HAP-1 (cell line): ENCODE results near the gene EEIG1.

ENCODE experiments used
- DNase-seq, 2 experiments: peaks; one replicate each; pipeline ENCODE4 v3.0.0-alpha.2; 2016 to 2020; ENCODE audit warnings: low spot score in 2 of 2
- H3K27me3 ChIP-seq: fragments of 250-450 bp; sonication (Bioruptor Pico); 2 replicates; pipeline ENCODE4 v1.5.1; 2020; ENCODE audit warnings: low read depth, mild to moderate bottlenecking, moderate library complexity
- H3K36me3 ChIP-seq: fragments of 250-450 bp; sonication (Bioruptor Pico); replicated peaks from 2 replicates; pipeline ENCODE4 v1.5.1; 2020; ENCODE audit warnings: mild to moderate bottlenecking
- H3K4me1 ChIP-seq: fragments of 250-450 bp; sonication (Bioruptor Pico); 2 replicates; pipeline ENCODE4 v1.5.1; 2020; ENCODE audit warnings: mild to moderate bottlenecking
- H3K4me3 ChIP-seq: fragments of 250-450 bp; sonication (Bioruptor Pico); 2 replicates; pipeline ENCODE4 v1.5.1; 2020; ENCODE audit warnings: mild to moderate bottlenecking, moderate library complexity
- H3K9me3 ChIP-seq: fragments of 250-450 bp; sonication (Bioruptor Pico); 2 replicates; pipeline ENCODE4 v1.5.1; 2020; ENCODE audit warnings: mild to moderate bottlenecking, moderate library complexity
- in situ Hi-C: fragments of 300-500 bp; cut with MboI; formaldehyde crosslinking; loops from 3 replicates; pipeline ENCODE4 v1.14.3; 2020; ENCODE audit warnings: low sequenced_read_pairs, inconsistent platforms, mixed read lengths

The EEIG1 gene

DNA sequence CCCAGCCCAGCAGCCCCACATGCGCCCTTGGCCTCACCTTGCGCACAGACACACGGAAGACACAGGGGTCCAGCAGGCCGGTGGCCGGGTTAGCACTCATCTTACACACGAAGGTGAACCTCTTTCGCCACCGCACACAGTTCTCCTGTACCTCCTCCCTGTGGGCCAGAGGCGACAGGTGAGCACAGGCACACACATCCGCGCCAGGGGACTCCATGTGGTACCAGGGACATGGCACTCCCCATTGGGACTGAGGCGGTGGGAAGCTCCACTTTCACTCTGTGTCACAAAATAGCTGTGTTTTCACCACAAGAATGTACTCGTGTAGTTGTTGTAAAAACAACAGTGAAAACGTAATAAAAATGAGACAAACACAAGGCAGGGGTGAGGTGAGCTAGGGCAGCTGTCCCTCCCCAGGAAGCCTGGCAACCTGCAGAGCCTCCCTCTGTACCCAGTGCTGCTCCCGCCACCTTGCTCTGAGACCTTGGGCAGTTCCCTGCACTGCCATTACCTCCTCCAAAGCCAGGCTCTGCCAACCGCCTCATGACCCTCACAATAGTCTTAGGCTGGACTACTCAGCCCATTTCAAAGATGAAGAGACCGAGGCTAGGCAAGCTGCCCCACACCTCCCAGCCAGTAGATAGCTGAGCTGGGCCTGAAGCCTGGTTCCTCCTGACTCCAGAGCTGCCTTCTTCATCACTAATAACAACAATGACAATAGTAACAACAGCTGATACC lies 26.9 kb downstream of the EEIG1 start:
- Histone ChIP-seq H3K27me3 (no peaks in the 10 kb centered on the region), H3K36me3 (no peaks in the 10 kb centered on the region), H3K4me1 (peaks cover 6% of the 10 kb centered on the region; the same call in 1 of the 2 replicates), H3K9me3 (no peaks in the 10 kb centered on the region), H3K4me3 (no peak overlapping the region)
- in situ Hi-C loops: no loop called here
- no peak for DNase-seq

DNA sequence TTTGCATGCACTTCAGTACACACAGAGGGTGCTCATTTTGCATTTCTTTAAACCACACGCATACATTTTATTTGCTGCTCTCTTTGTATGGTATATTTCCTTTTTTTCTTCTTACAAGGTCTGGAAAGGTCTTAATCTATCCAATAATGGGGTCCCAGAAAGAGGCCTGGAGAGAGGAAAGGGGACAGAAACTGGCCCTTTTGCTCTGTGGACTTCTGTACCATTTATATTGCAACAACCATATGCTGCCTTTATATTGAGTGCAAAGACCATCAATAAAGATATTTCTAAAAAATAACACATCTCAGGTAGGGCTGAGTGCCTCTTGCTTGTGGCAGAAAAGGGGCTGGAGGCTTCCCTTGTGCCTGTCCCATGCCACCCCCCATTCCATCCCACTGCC lies 27.6 kb downstream of the EEIG1 start:
- DNase-seq: no peak
- in situ Hi-C loops: no loop called here
- no peaks in the 10 kb centered on the region for H3K9me3 ChIP-seq
- H3K4me1 ChIP-seq: peaks cover 6% of the 10 kb centered on the region; the same call in 1 of the 2 replicates
- H3K36me3 ChIP-seq: no peaks in the 10 kb centered on the region
- no peak overlapping the region for H3K4me3 ChIP-seq
- no peaks in the 10 kb centered on the region for H3K27me3 ChIP-seq

DNA sequence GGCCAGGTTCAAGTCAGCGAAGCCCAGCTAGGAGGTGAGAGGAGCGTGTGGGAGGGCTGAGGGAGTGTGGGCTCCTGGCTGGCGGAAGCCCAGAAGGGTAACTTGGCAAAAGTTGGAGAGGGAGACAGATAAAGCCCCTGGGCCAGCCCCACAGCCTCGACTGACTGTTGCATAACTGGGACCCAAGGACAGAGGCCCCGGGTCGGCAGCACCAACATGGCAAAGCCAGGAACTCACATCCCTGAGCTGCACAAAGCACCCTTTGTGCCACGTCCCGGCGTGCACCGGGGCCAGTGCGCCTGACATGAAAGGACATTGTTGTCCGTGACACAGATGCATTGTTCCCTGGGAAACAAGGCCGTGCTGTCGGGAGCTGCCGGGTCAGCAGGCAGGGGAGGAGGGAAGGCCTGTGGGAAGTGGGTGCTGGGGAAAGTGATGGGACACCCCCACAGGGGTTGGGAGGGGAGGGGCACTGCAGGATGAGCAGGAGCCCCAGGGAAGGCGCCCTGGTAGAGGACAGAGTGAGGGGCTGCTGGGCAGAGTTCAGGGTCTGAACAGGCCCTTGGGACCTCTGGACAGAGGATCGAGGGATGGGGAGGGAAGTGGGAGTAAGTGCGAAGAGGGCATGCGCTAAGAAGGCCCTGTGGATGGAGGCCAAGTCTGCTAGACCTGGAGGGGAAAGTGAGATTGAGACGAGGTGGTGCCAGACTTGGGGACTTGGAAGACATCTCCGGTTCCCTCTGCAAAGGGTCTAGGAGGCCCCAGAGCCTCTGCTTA lies 30.1 kb downstream of the EEIG1 start:
- peak; percentile 24 to 70 for DNase-seq
- H3K4me1 ChIP-seq: peaks cover 6% of the 10 kb centered on the region; the same call in 1 of the 2 replicates
- in situ Hi-C loops: no loop called here
- no peaks in the 10 kb centered on the region for H3K27me3 ChIP-seq
- no peaks in the 10 kb centered on the region for H3K36me3 ChIP-seq
- H3K4me3 ChIP-seq: no peak overlapping the region
- no peaks in the 10 kb centered on the region for H3K9me3 ChIP-seq

DNA sequence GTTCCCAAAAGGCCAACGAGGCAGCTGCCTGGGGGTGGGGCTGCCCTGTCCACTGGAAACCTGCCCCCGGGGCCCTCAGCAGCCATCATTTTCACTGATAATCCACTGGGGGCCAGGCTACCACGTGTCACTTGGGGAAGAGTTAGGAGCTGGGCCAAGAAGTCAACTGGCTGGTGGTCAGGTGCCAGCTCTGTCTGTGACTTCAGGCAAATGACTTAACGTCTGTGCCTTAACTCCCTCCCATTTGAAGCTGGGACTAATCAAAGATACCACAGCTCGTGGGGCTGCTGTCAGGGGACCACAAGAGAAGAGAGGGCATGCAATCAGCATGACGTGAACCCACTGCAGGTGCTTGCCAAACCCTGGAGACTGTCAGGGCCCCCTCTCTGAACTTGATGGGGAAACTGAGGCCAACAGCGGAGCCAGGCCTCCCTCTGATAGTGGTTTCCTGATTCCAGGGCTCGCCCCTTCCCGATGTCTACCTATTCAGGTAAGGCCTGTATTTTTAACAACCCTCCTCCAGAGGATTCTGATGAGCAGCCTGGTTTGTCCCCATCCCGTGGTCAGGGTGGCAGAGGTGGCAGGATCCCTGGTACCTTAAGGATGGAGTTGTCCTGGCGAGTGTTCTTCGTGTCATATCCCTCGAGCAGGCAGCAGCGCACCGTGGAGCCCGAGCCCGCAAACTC lies 30.8 kb downstream of the EEIG1 start:
- Histone ChIP-seq H3K36me3 (0 out of 2 replicates have a peak, but pooled peaks cover 3% of the 10 kb centered on the region), H3K4me1 (peaks cover 6% of the 10 kb centered on the region; the same call in 1 of the 2 replicates), H3K9me3 (no peaks in the 10 kb centered on the region), H3K4me3 (no peak overlapping the region), H3K27me3 (no peaks in the 10 kb centered on the region)
- DNase-seq: no peak
- in situ Hi-C loops: no loop called here

DNA sequence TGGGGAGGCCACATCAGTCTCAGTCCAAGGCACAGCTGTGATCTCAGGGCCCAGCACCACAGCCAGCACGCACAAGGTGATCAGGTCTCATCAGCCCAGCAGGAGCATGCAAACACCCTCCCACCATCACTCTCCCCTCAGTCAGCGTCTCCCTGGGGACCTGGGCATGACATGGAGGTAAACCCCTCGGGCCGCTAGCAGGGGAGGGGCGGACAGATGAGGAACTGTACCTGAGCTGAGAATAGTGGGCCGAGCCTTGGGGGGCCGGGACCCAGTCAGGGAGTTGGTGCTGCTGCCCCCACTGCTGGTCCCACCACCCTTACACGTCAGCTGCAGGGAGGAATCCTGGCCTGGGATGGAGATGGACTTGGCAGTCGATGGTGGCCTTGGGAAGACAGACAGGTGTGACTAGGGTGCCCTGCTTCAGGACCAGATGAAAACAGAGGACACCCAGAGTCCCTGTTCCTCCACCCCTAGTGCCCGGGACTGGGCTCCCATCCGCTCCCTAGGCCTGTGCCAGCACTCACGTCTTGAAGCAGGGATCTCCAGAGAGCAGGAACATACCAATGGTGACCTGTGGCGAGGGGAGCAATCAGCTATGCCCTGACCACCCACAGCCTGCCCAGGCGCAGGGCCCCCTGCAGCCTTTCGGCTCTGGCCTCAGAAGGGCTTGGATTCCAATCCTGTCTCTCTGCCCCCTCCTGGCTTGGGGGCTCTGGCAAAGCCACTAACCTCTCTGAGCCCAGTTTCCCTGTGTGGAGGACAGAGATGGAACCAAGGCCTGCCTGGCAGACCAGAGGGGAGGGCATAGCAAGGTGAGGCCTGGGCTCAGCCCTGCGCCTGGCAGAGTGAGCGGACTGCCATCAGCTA lies 32.7 kb downstream of the EEIG1 start:
- Histone ChIP-seq H3K9me3 (no peaks in the 10 kb centered on the region), H3K4me1 (peaks cover 6% of the 10 kb centered on the region; the same call in 1 of the 2 replicates), H3K4me3 (no peak overlapping the region), H3K27me3 (no peaks in the 10 kb centered on the region), H3K36me3 (peaks cover 15% of the 10 kb centered on the region; the same call in 1 of the 2 replicates)
- in situ Hi-C loops: no loop called here
- DNase-seq: no peak

DNA sequence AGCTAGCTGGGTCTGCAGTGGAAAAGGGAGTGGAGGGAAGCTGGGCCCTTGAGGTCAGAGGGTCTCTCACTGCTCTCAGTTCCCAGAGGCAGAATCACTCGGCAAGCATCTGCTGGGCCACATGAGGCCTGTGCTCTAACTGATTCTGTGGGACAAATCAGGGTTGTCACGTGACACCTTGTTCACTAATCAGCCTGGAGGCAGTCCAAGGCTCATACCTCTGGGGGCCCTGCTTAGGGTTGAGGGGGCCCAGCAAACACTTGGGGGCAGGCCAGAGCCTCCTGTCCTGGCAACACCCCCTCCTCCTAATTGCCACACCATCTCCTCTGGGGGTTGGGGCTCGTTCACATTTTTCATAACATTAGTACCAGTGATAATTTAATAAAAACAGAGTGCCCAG lies 34.1 kb downstream of the EEIG1 start:
- H3K9me3 ChIP-seq: no peaks in the 10 kb centered on the region
- no peak overlapping the region for H3K4me3 ChIP-seq
- in situ Hi-C loops: no loop called here
- H3K4me1 ChIP-seq: peaks cover 6% of the 10 kb centered on the region; the same call in 1 of the 2 replicates
- DNase-seq: no peak
- H3K36me3 ChIP-seq: peaks cover 24% of the 10 kb centered on the region
- H3K27me3 ChIP-seq: no peaks in the 10 kb centered on the region

DNA sequence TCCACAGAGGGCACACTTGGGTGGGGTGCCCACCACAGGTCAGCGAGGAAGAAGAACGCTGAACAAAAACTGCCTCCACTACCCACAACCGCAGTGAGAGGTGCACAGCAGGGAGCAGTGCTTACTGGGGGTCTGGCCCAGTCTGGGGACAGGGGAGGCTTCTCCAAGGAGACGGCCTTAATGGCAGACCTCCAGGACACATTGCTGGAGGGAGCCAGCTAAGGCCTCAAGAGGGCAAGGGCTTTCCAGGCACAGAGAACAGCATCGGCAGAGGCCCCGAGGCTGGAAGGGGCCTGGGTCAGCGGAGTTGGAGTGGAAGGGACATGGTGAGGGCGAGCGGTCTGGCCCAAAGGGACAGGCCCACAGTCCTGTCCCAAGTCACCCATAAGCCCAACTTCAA lies 34.8 kb downstream of the EEIG1 start:
- H3K9me3 ChIP-seq: no peaks in the 10 kb centered on the region
- in situ Hi-C loops: no loop called here

DNA sequence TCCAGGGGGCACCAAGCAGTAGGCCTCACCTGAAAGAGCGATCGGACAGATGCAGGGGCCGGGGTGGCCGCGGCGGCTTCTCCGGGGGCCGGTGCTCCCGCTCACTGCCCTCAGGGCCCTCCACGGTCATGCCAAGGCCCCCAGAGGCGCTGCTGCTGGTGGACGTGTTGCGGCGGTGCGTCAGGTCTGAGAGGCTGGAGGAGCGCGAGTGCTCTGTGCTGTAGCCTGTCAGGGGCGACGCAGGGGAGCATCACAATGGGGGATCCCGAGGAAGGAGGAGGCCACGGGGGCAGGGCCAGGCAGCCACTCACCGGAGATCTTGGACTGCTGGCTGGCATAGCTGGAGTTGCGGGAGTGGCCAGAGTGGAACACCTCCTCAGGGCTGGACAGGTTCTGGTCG lies 35.5 kb downstream of the EEIG1 start:
- no peak for DNase-seq
- H3K9me3 ChIP-seq: no peaks in the 10 kb centered on the region
- H3K36me3 ChIP-seq: peaks cover 24% of the 10 kb centered on the region
- no peak overlapping the region for H3K4me3 ChIP-seq
- in situ Hi-C loops: no loop called here
- no peaks in the 10 kb centered on the region for H3K4me1 ChIP-seq
- no peaks in the 10 kb centered on the region for H3K27me3 ChIP-seq

More for the DNA sequence above, 34.8 kb downstream of the EEIG1 start:
- no peak for DNase-seq
- peaks cover 4% of the 10 kb centered on the region; the same call in 1 of the 2 replicates for H3K4me1 ChIP-seq
- no peaks in the 10 kb centered on the region for H3K27me3 ChIP-seq
- no peak overlapping the region for H3K4me3 ChIP-seq
- peaks cover 24% of the 10 kb centered on the region for H3K36me3 ChIP-seq

DNA sequence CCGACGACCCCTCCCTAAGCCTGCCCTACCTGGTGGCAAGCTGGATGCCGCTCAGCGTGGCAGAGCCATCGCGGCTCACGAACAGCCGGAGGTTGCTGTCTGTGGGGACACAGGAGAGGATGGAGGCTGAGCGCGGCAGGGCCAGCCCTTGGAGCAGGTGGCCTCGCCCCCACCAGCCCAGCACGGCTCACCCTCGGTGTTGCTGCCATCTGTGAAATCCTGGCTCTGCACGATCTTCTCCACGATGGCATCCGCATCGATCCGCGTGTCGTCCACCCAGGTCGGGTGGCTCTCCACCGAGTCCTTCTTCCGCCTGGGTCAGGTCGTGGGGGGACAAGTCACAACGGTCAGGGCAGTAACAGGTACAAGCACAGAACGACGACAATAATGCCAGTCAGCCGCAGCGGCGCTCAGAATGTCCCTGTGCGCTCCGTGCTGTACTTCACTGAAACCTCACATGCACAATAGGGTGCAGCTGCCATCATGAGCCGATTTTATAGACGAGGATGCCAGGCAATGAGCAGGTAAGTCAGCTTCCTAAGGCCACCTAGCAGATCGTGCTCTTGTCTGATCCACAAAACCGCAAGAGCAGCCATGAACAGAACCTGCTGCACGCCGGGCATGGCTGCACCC lies 36.1 kb downstream of the EEIG1 start:
- in situ Hi-C loops: no loop called here
- H3K9me3 ChIP-seq: no peaks in the 10 kb centered on the region
- no peak for DNase-seq
- no peaks in the 10 kb centered on the region for H3K27me3 ChIP-seq
- no peaks in the 10 kb centered on the region for H3K4me1 ChIP-seq
- H3K4me3 ChIP-seq: no peak overlapping the region
- H3K36me3 ChIP-seq: peaks cover 24% of the 10 kb centered on the region

DNA sequence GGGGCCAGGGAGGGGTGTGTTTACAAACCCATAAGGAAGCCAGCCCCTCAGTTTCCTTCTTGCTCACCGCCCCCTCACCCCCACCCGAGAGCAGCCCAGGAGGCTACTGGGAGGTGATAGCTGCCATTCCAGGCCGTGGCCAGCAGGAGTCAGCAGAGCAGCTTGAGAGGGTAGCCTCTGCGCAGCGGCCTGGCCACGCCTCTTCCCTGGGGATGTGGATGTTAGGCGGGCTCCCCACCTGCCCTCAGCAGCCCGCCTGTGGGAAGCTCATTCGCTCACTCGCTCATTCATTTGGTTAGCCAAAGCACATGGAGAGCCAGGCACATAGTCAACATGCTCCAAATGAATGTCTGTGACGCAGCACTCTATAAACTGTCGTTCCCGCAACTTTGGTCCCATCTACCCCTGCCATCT lies 37.1 kb downstream of the EEIG1 start:
- peaks cover 24% of the 10 kb centered on the region for H3K36me3 ChIP-seq
- in situ Hi-C loops: no loop called here

DNA sequence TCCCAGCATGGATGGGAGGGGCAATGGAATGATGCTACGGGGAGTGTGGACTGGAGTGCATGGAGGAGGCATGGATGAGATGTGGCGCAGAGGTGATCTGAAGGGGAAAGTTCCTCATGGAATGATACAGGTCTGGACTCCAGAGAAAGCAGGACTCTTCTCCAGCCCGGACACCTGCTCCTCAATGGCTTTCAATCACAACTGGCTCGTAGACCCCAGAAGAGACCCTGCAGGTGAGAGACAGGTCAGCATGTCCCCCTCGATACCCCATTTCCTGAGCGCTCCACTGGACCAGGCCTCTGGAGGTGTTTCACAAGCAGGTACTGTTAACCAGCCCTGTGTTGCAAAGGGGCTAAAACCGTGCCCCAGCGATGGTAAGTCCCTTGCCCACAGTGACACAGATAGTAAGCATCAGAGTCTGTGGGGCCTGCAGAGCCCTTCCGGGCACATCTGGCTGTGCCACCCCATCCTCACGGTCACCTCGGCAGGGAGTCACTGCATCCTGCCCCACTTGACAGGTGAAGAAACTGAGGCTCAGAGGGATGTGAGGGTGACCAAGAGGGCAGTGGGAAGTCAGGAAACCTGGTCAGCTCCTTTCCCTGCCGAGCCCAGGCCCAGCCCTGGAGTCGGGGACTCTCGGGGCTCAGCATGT lies 37.7 kb downstream of the EEIG1 start:
- in situ Hi-C loops: no loop called here
- no peaks in the 10 kb centered on the region for H3K4me1 ChIP-seq
- no peaks in the 10 kb centered on the region for H3K9me3 ChIP-seq
- H3K27me3 ChIP-seq: no peaks in the 10 kb centered on the region
- no peak for DNase-seq
- H3K4me3 ChIP-seq: no peak overlapping the region
- H3K36me3 ChIP-seq: peaks cover 24% of the 10 kb centered on the region

More for the DNA sequence above, 37.1 kb downstream of the EEIG1 start:
- Histone ChIP-seq H3K4me1 (no peaks in the 10 kb centered on the region), H3K4me3 (no peak overlapping the region), H3K9me3 (no peaks in the 10 kb centered on the region), H3K27me3 (no peaks in the 10 kb centered on the region)
- DNase-seq: peak; percentile 72 to 92

DNA sequence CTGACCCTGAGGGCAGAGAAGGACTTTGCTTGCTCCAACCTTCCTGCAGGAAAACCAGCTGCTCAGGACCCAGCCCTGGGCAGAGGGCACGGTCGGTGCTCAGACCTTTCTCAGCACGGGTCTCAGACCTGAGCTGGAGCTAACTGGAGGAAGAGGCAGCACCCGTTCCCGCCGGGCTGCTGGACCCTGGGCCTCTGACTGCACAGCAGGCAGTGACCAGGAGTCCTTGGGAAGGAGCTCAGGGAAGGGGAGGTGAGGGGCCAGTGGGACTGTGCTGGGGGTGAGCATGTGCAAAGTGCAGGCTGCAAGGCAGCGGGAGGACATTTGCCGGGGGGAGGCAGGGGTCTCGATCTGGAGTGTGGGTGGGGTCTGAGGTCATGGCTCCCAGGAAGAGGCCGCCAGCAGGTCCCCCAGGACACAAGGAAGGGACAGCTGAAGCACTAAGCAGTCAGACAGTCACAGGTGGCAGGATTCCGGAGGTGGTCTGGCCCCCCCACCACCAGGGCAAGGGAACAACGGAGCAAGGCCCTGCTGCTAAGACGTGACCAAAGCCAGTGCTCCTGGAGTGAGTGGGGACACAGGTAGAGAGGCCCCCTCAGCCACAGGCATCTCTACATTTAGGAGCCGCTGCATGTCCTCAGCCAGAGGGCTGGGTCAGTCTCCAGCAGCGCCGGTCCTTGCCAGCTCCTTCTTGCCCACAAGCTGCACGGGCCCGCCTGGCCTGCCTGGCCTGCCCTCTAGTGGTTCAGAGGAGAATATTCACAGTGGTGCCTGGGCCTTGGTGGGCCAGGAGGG lies 38.4 kb downstream of the EEIG1 start:
- no peaks in the 10 kb centered on the region for H3K27me3 ChIP-seq
- in situ Hi-C loops: no loop called here
- H3K4me1 ChIP-seq: peaks cover 3% of the 10 kb centered on the region

More for the DNA sequence above, 38.4 kb downstream of the EEIG1 start:
- Histone ChIP-seq H3K36me3 (peaks cover 24% of the 10 kb centered on the region), H3K9me3 (no peaks in the 10 kb centered on the region), H3K4me3 (no peak overlapping the region)
- peak; percentile 45 to 75 for DNase-seq
